Activated CD8-positive, alpha-beta memory T cell treated with anti-CD3 and anti-CD28 coated beads, Interleukin-2, amount 50 U/mL, for 24 hours (primary cell): ENCODE data around the gene TRAF1.

Source experiments
- DNase-seq: peaks from one replicate; pipeline ENCODE4 v3.0.0-alpha.2; 2020; ENCODE audit errors: extremely low read depth

TRAF1 gene

GRCh38 chr9:120924698-120925534 lies 1.7 kb downstream of the TRAF1 start:
- DNase-seq, result no peak

DNA sequence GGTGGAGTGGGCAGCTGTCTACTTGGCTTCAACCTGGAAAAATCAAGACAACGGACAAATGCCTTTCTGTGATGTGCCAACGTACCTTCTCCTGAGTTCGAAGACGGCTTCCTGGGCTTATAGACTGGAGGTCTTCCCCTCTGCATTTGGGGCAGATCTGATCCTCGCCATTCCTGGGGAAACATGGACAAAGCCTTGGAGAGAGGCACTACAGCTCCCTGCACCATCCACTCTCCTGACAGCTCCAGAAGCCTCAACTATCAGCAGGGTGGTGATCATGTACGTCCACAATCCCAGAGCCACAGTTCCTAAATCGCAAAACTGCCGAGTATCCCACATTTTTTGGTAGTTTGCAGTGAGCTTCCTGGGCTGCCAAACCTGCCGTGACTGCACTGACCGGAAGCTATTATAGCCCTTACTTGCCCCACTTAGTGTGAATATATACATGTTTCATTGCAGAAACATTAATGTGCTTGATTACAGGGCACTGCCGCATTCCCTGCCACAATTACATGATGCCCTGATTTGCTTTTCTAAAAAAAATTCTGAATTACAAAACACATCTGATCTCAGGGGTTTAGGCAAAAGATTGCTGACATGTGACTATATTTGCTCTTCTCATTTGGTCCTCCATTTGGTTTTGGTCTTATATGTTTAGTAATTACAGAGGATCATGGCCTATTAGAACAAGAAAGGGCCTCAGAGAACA lies 2.8 kb downstream of the TRAF1 start:
- no peak for DNase-seq

DNA sequence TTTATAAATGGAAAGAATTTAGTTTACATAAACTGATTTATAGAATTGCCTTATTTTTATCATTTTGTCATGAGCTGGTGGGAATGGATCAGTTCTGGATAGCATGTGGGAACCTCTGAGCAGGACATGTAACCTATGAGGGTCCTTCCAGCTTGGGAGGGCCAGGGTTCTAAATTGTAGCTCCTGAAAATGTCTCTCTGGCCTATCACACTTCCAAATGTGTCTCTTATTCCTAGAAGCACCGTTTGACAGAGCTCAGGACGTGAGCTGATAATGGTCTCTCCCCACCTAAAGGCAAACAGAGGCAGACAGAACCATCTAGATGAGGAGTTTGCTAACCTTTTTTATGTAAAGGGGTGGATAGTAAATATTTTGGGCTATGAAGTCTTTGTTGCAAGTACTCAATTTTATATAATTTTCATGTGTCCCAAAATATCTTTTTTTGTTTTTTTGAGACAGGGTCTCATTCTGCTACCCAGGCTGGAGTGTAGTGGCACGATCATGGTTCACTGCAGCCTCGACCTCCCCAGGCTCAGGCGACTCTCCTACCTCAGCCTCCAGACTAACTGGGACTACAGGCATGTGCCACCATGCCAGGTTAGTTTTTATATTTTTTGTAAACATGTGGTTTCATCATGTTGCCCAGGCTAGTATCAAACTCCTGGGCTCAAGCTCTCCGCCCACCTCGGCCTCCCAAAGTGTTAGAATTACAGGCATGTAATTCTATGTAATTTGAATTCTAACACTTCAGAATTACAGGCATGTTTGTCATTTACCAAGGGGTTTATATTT lies 4.0 kb downstream of the TRAF1 start:
- DNase-seq, result no peak

DNA sequence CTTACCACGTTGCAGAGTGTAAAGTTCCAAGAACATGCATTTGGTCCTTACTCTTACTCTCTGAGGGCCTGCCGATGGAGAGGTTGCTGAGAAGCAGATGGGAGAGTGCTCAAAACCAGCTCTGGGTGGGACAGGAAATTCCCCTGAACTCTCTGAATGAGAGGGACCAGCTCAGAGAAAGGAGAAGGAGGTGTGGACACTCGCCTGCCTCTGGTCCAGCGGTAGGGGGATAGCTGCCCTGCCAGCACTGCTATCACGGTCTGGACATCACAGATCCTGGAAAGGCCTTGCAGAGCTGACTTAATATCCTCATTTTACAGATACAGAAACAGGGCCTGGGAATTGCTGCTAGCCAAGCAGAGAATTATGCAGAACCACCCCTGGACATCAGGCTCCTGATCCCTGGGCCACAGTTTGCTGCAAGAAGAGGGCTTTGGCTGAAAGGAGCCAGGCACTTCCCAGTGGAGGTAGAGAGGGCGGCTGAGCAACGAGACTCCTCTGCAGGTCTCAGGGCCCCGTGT lies 4.9 kb downstream of the TRAF1 start:
- DNase-seq, result no peak

DNA sequence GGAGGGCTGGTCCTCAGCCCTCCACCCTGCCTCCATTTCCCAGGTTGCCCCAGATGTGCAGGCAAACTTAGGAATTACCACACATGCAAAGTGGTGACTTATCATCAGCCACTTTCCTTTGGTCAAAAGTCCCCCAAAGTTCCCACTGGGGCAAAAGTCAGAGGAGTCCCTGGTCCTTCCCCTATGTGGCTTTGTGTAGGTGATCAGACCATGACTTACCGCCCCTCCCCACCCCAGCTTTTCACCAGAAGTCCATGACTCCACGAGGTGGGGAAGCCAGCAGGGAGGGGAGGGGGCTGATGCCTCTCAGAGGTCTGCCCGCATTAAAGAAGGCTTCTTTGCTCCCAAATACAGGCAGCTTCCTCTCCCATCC lies 5.8 kb downstream of the TRAF1 start:
- no peak for DNase-seq

GRCh38 chr9:120919843-120920805 lies 6.5 kb downstream of the TRAF1 start:
- DNase-seq, result no peak

DNA sequence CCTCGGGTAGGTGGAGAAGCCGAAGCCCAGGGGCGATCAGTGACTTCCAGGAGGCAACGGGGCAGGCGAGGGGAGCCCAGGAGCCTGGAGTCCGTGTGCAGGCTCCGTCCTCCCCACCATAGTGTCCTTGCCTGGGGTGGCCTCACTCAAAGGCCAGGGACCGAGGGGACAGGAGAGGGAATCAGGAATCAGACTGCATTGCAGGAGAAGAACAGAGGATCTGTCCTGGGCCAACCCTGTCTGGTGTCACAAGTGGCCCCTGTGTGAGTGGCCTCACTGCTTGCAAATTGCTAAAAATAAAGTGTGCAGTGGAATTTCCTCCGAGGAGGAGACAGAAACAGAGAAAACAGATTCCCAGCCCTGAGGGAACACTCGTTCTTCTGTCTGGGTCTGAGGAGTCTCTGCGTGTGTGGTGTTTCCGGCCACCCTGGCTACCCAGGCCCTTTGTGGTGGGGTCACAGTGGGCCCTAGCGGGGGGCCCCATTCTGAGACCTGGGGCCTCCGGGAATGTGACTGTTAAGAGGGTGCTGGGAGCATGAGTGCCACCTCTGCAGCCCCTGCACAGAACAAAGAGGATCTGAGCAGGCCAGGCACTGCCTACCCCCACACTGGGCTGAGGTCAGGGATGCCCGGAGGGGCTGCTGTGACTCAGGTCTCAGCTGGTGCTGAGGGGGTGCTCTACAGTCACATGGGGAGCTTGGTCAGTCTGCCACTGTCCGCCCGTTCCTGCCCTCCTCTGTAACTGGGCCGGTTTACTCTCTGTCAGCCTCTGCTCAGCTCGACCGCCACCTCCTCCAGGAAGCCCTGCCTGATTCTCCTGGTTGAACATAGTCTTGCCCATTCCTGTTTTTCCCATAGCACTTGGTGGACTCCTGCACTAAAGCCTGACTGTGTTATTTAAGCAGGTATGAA lies 7.4 kb downstream of the TRAF1 start:
- DNase-seq, result no peak

DNA sequence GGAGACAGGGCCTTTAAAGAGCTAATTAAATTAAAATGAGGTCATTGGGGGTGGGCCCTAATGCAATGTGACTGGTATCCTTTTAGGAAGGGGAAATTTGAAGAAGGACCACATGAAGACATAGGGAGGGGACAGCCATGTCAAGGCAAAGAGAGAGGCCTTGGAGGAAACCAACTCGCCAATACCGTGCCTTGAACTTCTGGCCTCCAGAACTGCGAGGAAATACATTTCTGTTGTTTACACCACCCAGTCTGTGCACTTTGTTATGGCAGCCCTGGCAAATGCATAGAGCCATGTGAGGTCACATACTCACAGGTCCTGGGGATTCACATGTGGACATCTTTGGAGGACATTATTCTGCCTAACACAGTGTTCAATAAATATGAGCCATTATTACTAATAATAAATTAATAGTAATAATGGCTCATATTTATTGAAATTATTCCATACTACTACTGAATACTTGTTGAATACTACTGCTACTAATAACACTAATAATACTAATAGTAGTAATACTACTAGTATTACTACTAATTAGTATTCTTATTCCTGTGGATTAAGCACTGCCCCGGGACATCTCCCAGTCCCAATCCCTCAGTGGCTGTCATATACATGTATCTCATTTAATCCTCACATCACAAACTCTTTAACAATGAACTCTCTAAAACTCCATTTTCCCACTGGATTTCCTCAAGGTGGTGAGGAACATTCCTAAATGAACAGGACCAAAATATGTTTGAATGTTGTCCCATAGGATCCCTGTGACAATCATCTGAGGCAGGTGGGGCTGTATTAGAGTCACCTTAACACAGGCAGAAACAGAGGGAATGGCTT lies 8.4 kb downstream of the TRAF1 start:
- no peak for DNase-seq

DNA sequence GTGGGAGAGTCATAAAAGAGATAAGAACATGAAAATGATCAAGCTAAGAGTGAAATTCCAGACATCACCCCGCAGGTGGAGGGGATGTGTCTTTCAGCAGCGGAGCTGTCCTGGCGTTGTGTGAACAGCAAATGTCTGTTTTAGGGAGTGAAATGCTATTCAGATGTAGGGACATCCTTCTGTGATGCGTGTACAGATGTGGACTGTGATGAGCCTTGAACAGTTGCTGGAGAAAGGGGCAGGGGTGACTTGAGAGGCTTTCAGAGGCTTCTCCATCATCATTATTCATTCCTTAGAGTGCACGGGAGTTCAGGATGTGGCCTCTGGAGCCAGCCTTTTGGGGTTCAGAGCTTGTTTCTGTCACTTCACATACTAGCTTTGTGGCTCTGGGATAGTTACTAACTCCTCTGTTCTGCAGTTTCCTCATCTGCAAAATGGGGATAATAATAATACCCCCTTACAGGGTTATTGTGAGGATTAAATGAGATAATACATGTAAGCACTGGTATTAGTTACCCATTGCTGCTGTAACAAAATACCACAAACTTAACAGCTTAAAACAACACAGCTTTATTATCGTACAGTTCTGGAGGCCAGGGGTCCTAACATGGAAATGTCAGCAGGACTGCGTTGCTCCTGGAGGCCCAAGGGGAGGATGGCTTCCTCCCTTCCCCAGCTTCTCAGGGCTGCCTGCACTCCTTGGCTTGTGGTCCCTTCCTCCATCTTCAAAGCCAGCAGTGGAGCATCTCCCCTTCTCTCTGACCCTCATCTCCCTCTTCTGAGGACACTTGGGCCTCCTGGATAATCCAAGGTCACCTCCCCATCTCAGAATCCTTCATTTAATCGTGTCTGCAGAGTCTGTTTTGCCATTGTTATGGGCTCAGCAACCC lies 9.4 kb downstream of the TRAF1 start:
- no peak for DNase-seq

DNA sequence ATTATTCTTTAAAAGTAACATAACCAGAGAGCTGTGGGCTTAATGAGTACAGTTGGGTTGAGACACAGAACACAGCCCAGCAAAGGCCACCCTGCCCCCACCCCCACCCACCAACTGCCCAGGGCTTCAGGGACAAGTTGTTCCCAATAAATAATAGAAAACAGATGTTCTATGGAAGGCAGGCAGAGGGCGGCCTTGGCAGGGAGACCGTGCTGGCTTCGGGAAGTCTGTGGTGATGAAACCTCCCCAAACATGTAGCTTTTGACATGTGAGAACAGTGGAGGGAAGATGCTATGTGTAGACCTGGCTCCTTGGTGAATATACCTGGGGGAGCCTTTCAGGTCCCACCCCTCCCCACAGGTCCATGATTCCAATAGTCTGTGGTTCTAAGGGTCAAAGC lies 10.0 kb downstream of the TRAF1 start:
- no peak for DNase-seq

DNA sequence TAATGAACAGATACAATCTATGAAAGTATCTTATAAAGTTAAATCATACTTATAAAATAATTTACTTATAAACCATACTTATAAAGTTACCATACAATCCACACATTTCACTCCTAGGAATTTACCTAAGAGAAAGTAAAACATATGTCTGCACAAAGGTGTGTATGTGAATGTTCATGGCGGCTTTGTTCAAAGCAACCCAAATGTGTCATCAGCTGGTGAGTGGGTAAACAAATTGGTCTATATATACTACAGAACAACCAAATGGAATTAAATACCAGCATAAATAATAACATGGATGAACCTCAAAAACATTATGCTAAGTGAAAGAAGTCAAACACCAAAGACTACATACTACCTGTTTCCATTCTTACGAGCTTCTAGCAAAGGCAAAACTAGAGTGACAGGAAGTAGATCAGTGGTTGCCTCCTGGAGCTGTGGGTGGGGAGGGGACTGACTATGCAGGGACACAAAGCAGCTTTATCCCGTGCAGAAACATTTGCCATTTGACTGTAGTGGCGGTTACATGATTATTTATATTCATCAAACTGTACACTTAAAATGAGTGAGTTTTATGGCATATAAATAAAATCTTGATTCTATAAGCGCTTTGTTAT lies 10.6 kb downstream of the TRAF1 start:
- no peak for DNase-seq

DNA sequence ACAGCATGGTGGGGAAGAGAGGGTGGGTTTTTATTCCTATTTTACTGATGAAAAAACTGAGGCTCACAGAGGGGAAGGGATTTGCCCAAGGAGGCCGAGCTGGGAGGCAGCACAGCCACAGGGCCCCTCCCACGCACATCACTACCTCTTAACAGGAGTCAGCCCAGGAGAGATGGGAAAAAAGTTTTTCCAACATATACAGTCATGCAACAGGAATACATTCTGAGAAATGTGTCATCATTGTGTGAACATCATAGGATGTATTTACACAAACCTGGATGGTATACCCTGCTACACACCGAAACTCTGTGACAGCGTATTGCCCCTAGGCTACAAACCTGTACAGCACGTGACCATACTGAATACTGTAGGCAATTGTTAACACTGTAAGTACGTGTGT lies 11.6 kb downstream of the TRAF1 start:
- DNase-seq, result no peak

GRCh38 chr9:120914396-120914795 lies 12.2 kb downstream of the TRAF1 start:
- no peak for DNase-seq

- no peak for DNase-seq
These were observed 12.8 kb downstream of the TRAF1 start for GRCh38 chr9:120913647-120914264.

DNA sequence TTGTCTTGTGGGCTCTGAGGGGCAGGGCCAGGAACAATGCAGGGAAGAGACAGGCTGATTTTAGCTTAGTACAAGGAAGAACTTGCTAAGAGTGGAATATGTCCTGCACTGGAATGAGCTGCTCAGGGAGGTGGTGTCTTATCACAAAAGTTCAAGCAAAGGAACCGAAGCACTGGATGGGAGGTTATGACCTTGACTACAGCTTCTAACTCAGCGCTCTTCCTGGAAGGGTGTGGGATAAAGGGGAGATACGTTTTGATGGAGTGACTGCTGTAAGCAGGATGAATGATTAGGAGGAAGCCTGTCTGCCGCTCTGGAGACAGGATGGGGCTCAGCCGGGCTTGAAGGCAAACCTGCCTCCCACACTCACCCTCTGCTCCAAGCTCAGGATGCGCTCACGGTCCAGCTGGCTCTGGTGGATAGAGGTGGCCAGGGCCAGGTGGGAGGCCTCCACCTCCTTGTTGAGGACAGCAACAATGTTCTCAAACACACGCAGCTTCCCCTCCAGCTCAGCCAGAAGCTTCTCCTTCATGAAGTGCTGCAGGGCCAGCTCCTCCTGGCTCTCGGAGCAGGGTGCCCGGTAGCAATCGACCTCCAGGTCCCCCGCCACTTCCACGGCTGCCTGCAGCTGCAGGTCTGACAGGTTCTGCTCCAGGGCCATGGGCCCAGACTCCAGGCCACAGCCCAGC lies 13.5 kb downstream of the TRAF1 start:
- DNase-seq, result no peak

DNA sequence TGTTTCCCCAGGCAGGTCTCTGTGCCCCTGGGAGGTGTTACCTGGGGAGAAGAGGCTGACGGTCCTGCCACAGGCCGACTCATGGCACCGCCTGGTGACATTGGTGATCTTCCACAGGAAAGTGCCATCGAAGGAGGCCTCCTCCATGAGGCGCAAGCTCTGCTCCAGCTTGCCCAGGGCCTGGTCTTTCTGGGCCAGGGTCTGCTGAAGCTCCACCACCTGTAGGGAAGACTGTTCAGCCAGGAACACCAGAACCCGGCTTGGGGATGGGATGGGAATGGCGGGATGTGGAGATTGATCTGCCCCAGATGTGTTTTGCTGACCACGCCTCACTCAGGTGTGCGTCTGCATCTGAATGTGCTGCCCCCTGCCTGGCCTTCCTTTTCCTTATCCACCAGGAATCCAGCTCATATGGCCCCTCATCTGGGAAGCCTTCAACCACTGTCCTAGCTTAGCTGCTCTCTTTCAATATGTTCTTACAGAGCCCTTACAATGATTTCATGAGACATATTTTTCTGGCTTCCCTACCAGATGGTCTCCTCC lies 15.2 kb downstream of the TRAF1 start:
- DNase-seq, result no peak
